DND-41 (cell line): ENCODE results near the gene SIRPG.

ENCODE experiments used
- EZH2 ChIP-seq: IDR thresholded peaks from 3 replicates; pipeline ENCODE4 v1.6.1; 2012; ENCODE audit warnings: borderline replicate concordance, low read depth, mild to moderate bottlenecking, moderate library complexity, low read length, inconsistent platforms; ENCODE audit not compliant: severe bottlenecking
- TF ChIP-seq, protein P1 (sequence below): IDR thresholded peaks from 2 replicates; pipeline ENCODE4 v1.5.1; 2012; ENCODE audit warnings: borderline replicate concordance, low read length, moderate library complexity, mild to moderate bottlenecking; ENCODE audit not compliant: poor library complexity, severe bottlenecking; ENCODE audit errors: extremely low read depth

DNA sequence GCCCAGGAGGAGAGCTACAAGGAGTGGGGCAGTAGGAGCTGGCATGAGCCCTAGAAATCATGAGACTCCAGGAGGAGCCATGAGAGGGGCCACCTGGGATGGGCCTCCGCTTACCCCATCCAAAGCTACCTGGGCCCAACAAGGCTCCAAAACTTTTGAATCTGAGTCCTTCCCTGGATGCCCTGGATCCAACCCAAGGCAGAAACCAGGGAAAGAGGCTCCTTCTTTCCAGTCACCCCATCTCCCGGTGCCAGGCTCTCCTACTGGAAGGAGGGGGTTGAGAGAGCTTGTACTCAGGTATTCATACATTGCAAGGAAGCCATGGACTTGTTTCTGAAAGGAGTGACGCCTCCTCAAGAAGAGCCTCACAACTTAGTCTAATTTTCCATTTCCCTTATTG, 7.8 kb upstream of the SIRPG start:
- TF ChIP-seq, protein P1, sequence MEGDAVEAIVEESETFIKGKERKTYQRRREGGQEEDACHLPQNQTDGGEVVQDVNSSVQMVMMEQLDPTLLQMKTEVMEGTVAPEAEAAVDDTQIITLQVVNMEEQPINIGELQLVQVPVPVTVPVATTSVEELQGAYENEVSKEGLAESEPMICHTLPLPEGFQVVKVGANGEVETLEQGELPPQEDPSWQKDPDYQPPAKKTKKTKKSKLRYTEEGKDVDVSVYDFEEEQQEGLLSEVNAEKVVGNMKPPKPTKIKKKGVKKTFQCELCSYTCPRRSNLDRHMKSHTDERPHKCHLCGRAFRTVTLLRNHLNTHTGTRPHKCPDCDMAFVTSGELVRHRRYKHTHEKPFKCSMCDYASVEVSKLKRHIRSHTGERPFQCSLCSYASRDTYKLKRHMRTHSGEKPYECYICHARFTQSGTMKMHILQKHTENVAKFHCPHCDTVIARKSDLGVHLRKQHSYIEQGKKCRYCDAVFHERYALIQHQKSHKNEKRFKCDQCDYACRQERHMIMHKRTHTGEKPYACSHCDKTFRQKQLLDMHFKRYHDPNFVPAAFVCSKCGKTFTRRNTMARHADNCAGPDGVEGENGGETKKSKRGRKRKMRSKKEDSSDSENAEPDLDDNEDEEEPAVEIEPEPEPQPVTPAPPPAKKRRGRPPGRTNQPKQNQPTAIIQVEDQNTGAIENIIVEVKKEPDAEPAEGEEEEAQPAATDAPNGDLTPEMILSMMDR = no peak
- no peak for TF ChIP-seq EZH2
